Keratinocyte (primary cell): Measurements from ENCODE around the gene HMCN1. TPM values are rescaled to one million over a fixed set of nuclear protein-coding genes. Genes with fewer than 3 reads are reported as not detected.

ENCODE experiments used
- DNase-seq: peaks from one replicate; pipeline ENCODE4 v3.0.0-alpha.2; 2011; ENCODE audit warnings: low read depth, missing footprints, low spot score
- FAIRE-seq: peaks from 2 replicates; lab custom pipeline; 2011; peaks lifted over from hg19 to GRCh38; lab: Jason Lieb, UNC
- H2AFZ ChIP-seq: 2 replicates; pipeline ENCODE4 v1.6.0; 2012; ENCODE audit warnings: low read length, control low read depth, inconsistent platforms; ENCODE audit not compliant: control insufficient read depth
- H3K27ac ChIP-seq: 2 replicates; pipeline ENCODE4 v1.5.1; 2011; ENCODE audit warnings: low read length; ENCODE audit not compliant: control insufficient read depth, insufficient read depth
- H3K27me3 ChIP-seq: 3 replicates; pipeline ENCODE4 v1.6.0; 2011; ENCODE audit warnings: low read length; ENCODE audit not compliant: control insufficient read depth, insufficient read depth; ENCODE audit errors: extremely low read depth
- H3K36me3 ChIP-seq, 2 experiments: 2 replicates in 1 of 2; 3 replicates in 1 of 2; pipeline ENCODE4 v1.5.1; 2011; ENCODE audit warnings: low read length in 2 of 2, mild to moderate bottlenecking in 1 of 2; ENCODE audit not compliant: control insufficient read depth in 2 of 2, insufficient read depth in 2 of 2; ENCODE audit errors: extremely low read depth in 1 of 2
- H3K4me1 ChIP-seq: 3 replicates; pipeline ENCODE4 v1.5.1; 2011; ENCODE audit warnings: low read length; ENCODE audit not compliant: control insufficient read depth, insufficient read depth; ENCODE audit errors: extremely low read depth
- H3K4me2 ChIP-seq: 3 replicates; pipeline ENCODE4 v1.6.0; 2011; ENCODE audit warnings: low read depth, low read length; ENCODE audit not compliant: control insufficient read depth, insufficient read depth; ENCODE audit errors: extremely low read depth
- H3K4me3 ChIP-seq, 3 experiments: fragments of 200-600 bp in 1 of 3; sonication (generic) in 1 of 3; 2 replicates in 2 of 3; 3 replicates in 1 of 3; pipeline ENCODE4 v1.5.1; 2011 to 2016; ENCODE audit warnings: low read length in 3 of 3, mild to moderate bottlenecking in 3 of 3, control low read depth in 2 of 3, inconsistent platforms in 1 of 3, low read depth in 1 of 3, mixed read lengths in 1 of 3, mixed run types in 1 of 3, moderate library complexity in 1 of 3; ENCODE audit not compliant: control insufficient read depth in 2 of 3, insufficient read depth in 2 of 3; ENCODE audit errors: extremely low read depth in 1 of 3
- H3K79me2 ChIP-seq: 2 replicates; pipeline ENCODE4 v1.6.0; 2012; ENCODE audit warnings: low read length; ENCODE audit not compliant: control insufficient read depth, insufficient read depth
- H3K9ac ChIP-seq: 3 replicates; pipeline ENCODE4 v1.6.0; 2011; ENCODE audit warnings: low read length; ENCODE audit not compliant: control insufficient read depth, insufficient read depth; ENCODE audit errors: extremely low read depth
- H3K9me1 ChIP-seq: 3 replicates; pipeline ENCODE4 v1.6.0; 2011; ENCODE audit warnings: low read length; ENCODE audit not compliant: control insufficient read depth, insufficient read depth; ENCODE audit errors: extremely low read depth
- H3K9me3 ChIP-seq: 2 replicates; pipeline ENCODE4 v1.5.1; 2012; ENCODE audit warnings: low read depth, low read length; ENCODE audit not compliant: control insufficient read depth
- H4K20me1 ChIP-seq: 3 replicates; pipeline ENCODE4 v1.6.0; 2011; ENCODE audit warnings: low read length; ENCODE audit not compliant: control insufficient read depth, insufficient read depth; ENCODE audit errors: extremely low read depth
- CTCF ChIP-seq, 3 experiments: IDR thresholded peaks in 1 of 3; conservative IDR thresholded peaks in 1 of 3; optimal IDR thresholded peaks in 1 of 3; 2 replicates in 2 of 3; 3 replicates in 1 of 3; pipeline versions ENCODE3 to v1.5.1; 2011; ENCODE audit warnings: low read length in 3 of 3, mild to moderate bottlenecking in 3 of 3, moderate library complexity in 2 of 3, control low read depth in 1 of 3, inconsistent platforms in 1 of 3; ENCODE audit not compliant: insufficient read depth in 2 of 3; ENCODE audit errors: extremely low read depth in 1 of 3
- EZH2 ChIP-seq: IDR thresholded peaks from one replicate; pipeline ENCODE4 v1.6.1; 2012; ENCODE audit warnings: inconsistent platforms, mild to moderate bottlenecking, low read length, moderate library complexity
- dilution Hi-C: fragments of 300-500 bp; cut with MboI; formaldehyde crosslinking; loops from one replicate; pipeline ENCODE4 v1.7.0; 2020; ENCODE audit warnings: low sequenced_read_pairs; ENCODE audit not compliant: extremely low pct_ligation_motif_present
- polyA plus RNA-seq, 5 experiments: library from polyadenylated mRNA; depleted of rRNA in 3 of 5; stranded (reverse) in 3 of 5; stranded (forward) in 1 of 5; unstranded in 1 of 5; fragments of >200 nt; gene quantifications; 1 replicate in 1 of 5; 2 replicates in 3 of 5; 3 replicates in 1 of 5; pipeline versions ENCODE4 v1.2.1 to v1.2.3, GENCODE V29; 2011 to 2012; ENCODE audit warnings: missing spikeins in 2 of 5, low read depth in 1 of 5, low replicate concordance in 1 of 5

HMCN1 gene
- polyA plus RNA-seq, 1 donor (not counting 4 experiments of a cell fraction or from before 2014, with no cell fraction given) = 1.8 TPM

GRCh38 chr1:186089940-186090339, 355.7 kb downstream of the HMCN1 start:
- no peak overlapping the region for H3K9ac ChIP-seq
- no peaks in the 10 kb centered on the region for H3K4me1 ChIP-seq
- H3K4me3 ChIP-seq = no peak overlapping the region
- no peaks in the 10 kb centered on the region for H4K20me1 ChIP-seq
- no peaks in the 10 kb centered on the region for H3K9me1 ChIP-seq
- H3K27ac ChIP-seq = no peak overlapping the region
- FAIRE-seq (no peak), DNase-seq (no peak)
- H2AFZ ChIP-seq = no peak overlapping the region
- no peaks in the 10 kb centered on the region for H3K36me3 ChIP-seq
- H3K9me3 ChIP-seq = no peaks in the 10 kb centered on the region
- H3K79me2 ChIP-seq = no peaks in the 10 kb centered on the region
- H3K27me3 ChIP-seq = no peaks in the 10 kb centered on the region
- dilution Hi-C loops = no loop called here
- H3K4me2 ChIP-seq = no peak overlapping the region
- TF ChIP-seq CTCF (optimal IDR thresholded peaks at IDR 0.05 in 1 of 3, IDR thresholded peaks at IDR 0.05 in 1 of 3, conservative IDR thresholded peaks at IDR 0.05 in 1 of 3; ENCODE audit: extremely low read depth in 1 of 3, insufficient read depth in 2 of 3, low read length in 3 of 3) = no peak
- TF ChIP-seq EZH2 = no peak

GRCh38 chr1:186091222-186091720, 357.1 kb downstream of the HMCN1 start:
- H2AFZ ChIP-seq = no peak overlapping the region
- no peaks in the 10 kb centered on the region for H3K9me1 ChIP-seq
- H3K36me3 ChIP-seq = no peaks in the 10 kb centered on the region
- no peaks in the 10 kb centered on the region for H3K9me3 ChIP-seq
- no peaks in the 10 kb centered on the region for H3K4me1 ChIP-seq
- H3K9ac ChIP-seq = no peak overlapping the region
- no peak for FAIRE-seq
- TF ChIP-seq EZH2 (no peak), CTCF (optimal IDR thresholded peaks at IDR 0.05 in 1 of 3, IDR thresholded peaks at IDR 0.05 in 1 of 3, conservative IDR thresholded peaks at IDR 0.05 in 1 of 3; ENCODE audit: extremely low read depth in 1 of 3, insufficient read depth in 2 of 3, low read length in 3 of 3) (no peak)
- no peak overlapping the region for H3K4me2 ChIP-seq
- no peak for DNase-seq
- H3K27ac ChIP-seq = no peak overlapping the region
- dilution Hi-C loops = no loop called here
- H3K79me2 ChIP-seq = no peaks in the 10 kb centered on the region
- H4K20me1 ChIP-seq = no peaks in the 10 kb centered on the region
- no peak overlapping the region for H3K4me3 ChIP-seq
- H3K27me3 ChIP-seq = no peaks in the 10 kb centered on the region
